ENCODE measurements around the gene CLIP3. TPM values are rescaled to one million over a fixed set of nuclear protein-coding genes. Genes with fewer than 3 reads are reported as not detected.
"Not testable (repeated sequence)": the region's sequence is repeated elsewhere in the genome, so short reads cannot be mapped to it uniquely, and the experiment has no call there.

The CLIP3 gene
- 75.9 TPM for polyA plus RNA-seq (2013, experiment 1 of 2; ENCODE audit: insufficient read length)
- polyA plus RNA-seq (2013, experiment 2 of 2; ENCODE audit: insufficient read length): 72.8 TPM

GRCh38 chr19:36032251-36033104 is at the start of gene CLIP3:
CLIP3 (minus strand) TSS chr19:36032873; CDS start chr19:36032357, 516 bp downstream.
- DNase-seq: peak; percentile 82

- DNase-seq: peak; percentile 0
Observed at GRCh38 chr19:36081894-36082293, 49.2 kb upstream of the CLIP3 start.

- DNase-seq: no peak
Observed at GRCh38 chr19:36081385-36081784, 48.7 kb upstream of the CLIP3 start.

GRCh38 chr19:36079389-36079945 is 46.8 kb upstream of the CLIP3 start:
- DNase-seq: no peak

GRCh38 chr19:36073121-36073876 is 40.6 kb upstream of the CLIP3 start:
- no peak for DNase-seq

GRCh38 chr19:36072081-36072480 is 39.4 kb upstream of the CLIP3 start:
- no peak for DNase-seq

GRCh38 chr19:36068810-36069499 is 36.3 kb upstream of the CLIP3 start:
- DNase-seq: not testable (repeated sequence)

GRCh38 chr19:36067681-36068080 is 35.0 kb upstream of the CLIP3 start:
- no peak for DNase-seq

- DNase-seq: no peak
Observed at GRCh38 chr19:36064826-36065225, 32.2 kb upstream of the CLIP3 start.

- no peak for DNase-seq
Observed at GRCh38 chr19:36061367-36061766, 28.7 kb upstream of the CLIP3 start.

GRCh38 chr19:36060430-36060829 is 27.8 kb upstream of the CLIP3 start:
- DNase-seq: peak; percentile 35

- DNase-seq: no peak
Observed at GRCh38 chr19:36059180-36059910, 26.7 kb upstream of the CLIP3 start.

- DNase-seq: no peak
Observed at GRCh38 chr19:36058481-36059179, 26.0 kb upstream of the CLIP3 start.

GRCh38 chr19:36054733-36055686 is 22.3 kb upstream of the CLIP3 start, which contains the start of gene WDR62:
WDR62 (plus strand) TSS chr19:36054897; CDS start chr19:36054972, 75 bp downstream.
- DNase-seq: peak; percentile 92

- peak; percentile 100 for DNase-seq
Observed at GRCh38 chr19:36054119-36054732, 21.6 kb upstream of the CLIP3 start, which contains the start of gene THAP8. THAP8 (minus strand) TSS chr19:36054285; CDS start chr19:36054217, 68 bp downstream.

GRCh38 chr19:36051637-36052036 is 19.0 kb upstream of the CLIP3 start:
- DNase-seq: no peak

GRCh38 chr19:36051236-36051635 is 18.6 kb upstream of the CLIP3 start:
- DNase-seq: no peak

- DNase-seq: no peak
Observed at GRCh38 chr19:36049080-36049698, 16.5 kb upstream of the CLIP3 start.

- DNase-seq: no peak
Observed at GRCh38 chr19:36047835-36048234, 15.2 kb upstream of the CLIP3 start.
